Measurements from ENCODE around the gene FAM210A.
A peak's percentile ranks its signal among the peaks of the same experiment; 100 is the strongest.
"Not testable (repeated sequence)": the region's sequence is repeated elsewhere in the genome, so short reads cannot be mapped to it uniquely, and the experiment has no call there.

FAM210A gene

GRCh38 chr18:13726232-13726971 lies at the start of gene FAM210A, which contains the start of gene RNMT:
TSS of gene FAM210A (minus strand) at chr18:13726558. CDS start at chr18:13682077, 44,481 bp downstream.
TSS of gene RNMT (plus strand) at chr18:13726673. CDS start at chr18:13731518, 4,845 bp downstream.
- peaks cover 70% of the 10 kb centered on the region for H3K4me1 Mint-ChIP-seq (ENCODE audit: low read depth)
- no peaks in the 10 kb centered on the region for H3K27me3 Mint-ChIP-seq
- no peaks in the 10 kb centered on the region for H3K9me3 Mint-ChIP-seq (ENCODE audit: low read depth)
- H3K36me3 Mint-ChIP-seq, result peaks cover 6% of the 10 kb centered on the region
- H3K27ac Mint-ChIP-seq, result peak within 1 kb of the TSS; percentile 90
- peak within 1 kb of the TSS; percentile 97 for H3K4me3 Mint-ChIP-seq

- peaks cover 8% of the 10 kb centered on the region for H3K27me3 Mint-ChIP-seq
- H3K36me3 Mint-ChIP-seq, result peaks cover 6% of the 10 kb centered on the region
- no peaks in the 10 kb centered on the region for H3K4me1 Mint-ChIP-seq (ENCODE audit: low read depth)
- no peak overlapping the region for H3K4me3 Mint-ChIP-seq
- no peak overlapping the region for H3K27ac Mint-ChIP-seq
- H3K9me3 Mint-ChIP-seq (ENCODE audit: low read depth), result peaks cover under 1% of the 10 kb centered on the region
Measured at GRCh38 chr18:13775058-13775457, 48.7 kb upstream of the FAM210A start.

- H3K27ac Mint-ChIP-seq, result no peak overlapping the region
- H3K9me3 Mint-ChIP-seq (ENCODE audit: low read depth), result peaks cover 22% of the 10 kb centered on the region
- H3K4me3 Mint-ChIP-seq, result no peak overlapping the region
- H3K36me3 Mint-ChIP-seq, result peaks cover 47% of the 10 kb centered on the region
- no peaks in the 10 kb centered on the region for H3K27me3 Mint-ChIP-seq
- no peaks in the 10 kb centered on the region for H3K4me1 Mint-ChIP-seq (ENCODE audit: low read depth)
Measured at GRCh38 chr18:13762690-13763439, 36.5 kb upstream of the FAM210A start.

- H3K36me3 Mint-ChIP-seq, result peaks cover 64% of the 10 kb centered on the region
- no peaks in the 10 kb centered on the region for H3K27me3 Mint-ChIP-seq
- no peak overlapping the region for H3K27ac Mint-ChIP-seq
- H3K9me3 Mint-ChIP-seq (ENCODE audit: low read depth), result peaks cover 8% of the 10 kb centered on the region
- H3K4me3 Mint-ChIP-seq, result no peak overlapping the region
- H3K4me1 Mint-ChIP-seq (ENCODE audit: low read depth), result no peaks in the 10 kb centered on the region
Measured at GRCh38 chr18:13760047-13760446, 33.7 kb upstream of the FAM210A start.

- no peak overlapping the region for H3K27ac Mint-ChIP-seq
- H3K4me3 Mint-ChIP-seq, result no peak overlapping the region
- no peaks in the 10 kb centered on the region for H3K27me3 Mint-ChIP-seq
- peaks cover 65% of the 10 kb centered on the region for H3K36me3 Mint-ChIP-seq
- no peaks in the 10 kb centered on the region for H3K4me1 Mint-ChIP-seq (ENCODE audit: low read depth)
- peaks cover 1% of the 10 kb centered on the region for H3K9me3 Mint-ChIP-seq (ENCODE audit: low read depth)
Measured at GRCh38 chr18:13758622-13759021, 32.3 kb upstream of the FAM210A start.

GRCh38 chr18:13756671-13757070 lies 30.3 kb upstream of the FAM210A start:
- H3K9me3 Mint-ChIP-seq (ENCODE audit: low read depth), result no peaks in the 10 kb centered on the region
- H3K27me3 Mint-ChIP-seq, result no peaks in the 10 kb centered on the region
- no peaks in the 10 kb centered on the region for H3K4me1 Mint-ChIP-seq (ENCODE audit: low read depth)
- peaks cover 52% of the 10 kb centered on the region for H3K36me3 Mint-ChIP-seq
- no peak overlapping the region for H3K4me3 Mint-ChIP-seq
- no peak overlapping the region for H3K27ac Mint-ChIP-seq

- Mint-ChIP-seq H3K4me3 (no peak overlapping the region), H3K27ac (no peak overlapping the region), H3K9me3 (ENCODE audit: low read depth) (no peaks in the 10 kb centered on the region), H3K27me3 (no peaks in the 10 kb centered on the region), H3K36me3 (peaks cover 54% of the 10 kb centered on the region), H3K4me1 (ENCODE audit: low read depth) (no peaks in the 10 kb centered on the region)
Measured at GRCh38 chr18:13756261-13756660, 29.9 kb upstream of the FAM210A start.

- H3K4me3 Mint-ChIP-seq; H3K4me1 Mint-ChIP-seq (ENCODE audit: low read depth); H3K9me3 Mint-ChIP-seq (ENCODE audit: low read depth); H3K27me3 Mint-ChIP-seq; H3K27ac Mint-ChIP-seq: not testable (repeated sequence)
- peaks cover 52% of the 10 kb centered on the region for H3K36me3 Mint-ChIP-seq
Measured at GRCh38 chr18:13751599-13751998, 25.2 kb upstream of the FAM210A start.

GRCh38 chr18:13746633-13747032 lies 20.3 kb upstream of the FAM210A start:
- no peak overlapping the region for H3K4me3 Mint-ChIP-seq
- H3K27me3 Mint-ChIP-seq, result no peaks in the 10 kb centered on the region
- peaks cover 39% of the 10 kb centered on the region for H3K36me3 Mint-ChIP-seq
- H3K27ac Mint-ChIP-seq, result no peak overlapping the region
- no peaks in the 10 kb centered on the region for H3K4me1 Mint-ChIP-seq (ENCODE audit: low read depth)
- no peaks in the 10 kb centered on the region for H3K9me3 Mint-ChIP-seq (ENCODE audit: low read depth)

GRCh38 chr18:13745696-13746095 lies 19.3 kb upstream of the FAM210A start:
- no peaks in the 10 kb centered on the region for H3K4me1 Mint-ChIP-seq (ENCODE audit: low read depth)
- H3K27me3 Mint-ChIP-seq, result no peaks in the 10 kb centered on the region
- H3K9me3 Mint-ChIP-seq (ENCODE audit: low read depth), result no peaks in the 10 kb centered on the region
- H3K27ac Mint-ChIP-seq, result no peak overlapping the region
- H3K36me3 Mint-ChIP-seq, result peaks cover 35% of the 10 kb centered on the region
- no peak overlapping the region for H3K4me3 Mint-ChIP-seq

GRCh38 chr18:13735681-13736080 lies 9.3 kb upstream of the FAM210A start:
- H3K4me3 Mint-ChIP-seq, result no peak overlapping the region
- no peaks in the 10 kb centered on the region for H3K9me3 Mint-ChIP-seq (ENCODE audit: low read depth)
- H3K27ac Mint-ChIP-seq, result no peak overlapping the region
- H3K36me3 Mint-ChIP-seq, result peaks cover 20% of the 10 kb centered on the region
- no peaks in the 10 kb centered on the region for H3K27me3 Mint-ChIP-seq
- H3K4me1 Mint-ChIP-seq (ENCODE audit: low read depth), result peaks cover 18% of the 10 kb centered on the region

GRCh38 chr18:13730481-13730880 lies 4.1 kb upstream of the FAM210A start:
- Mint-ChIP-seq H3K27ac (no peak overlapping the region), H3K9me3 (ENCODE audit: low read depth) (no peaks in the 10 kb centered on the region), H3K27me3 (no peaks in the 10 kb centered on the region), H3K4me1 (ENCODE audit: low read depth) (peaks cover 56% of the 10 kb centered on the region), H3K36me3 (peaks cover 15% of the 10 kb centered on the region), H3K4me3 (no peak overlapping the region)

- H3K4me3 Mint-ChIP-seq, result peak overlapping the region; percentile 97
- peaks cover 6% of the 10 kb centered on the region for H3K36me3 Mint-ChIP-seq
- peak overlapping the region; percentile 90 for H3K27ac Mint-ChIP-seq
- H3K27me3 Mint-ChIP-seq, result no peaks in the 10 kb centered on the region
- H3K9me3 Mint-ChIP-seq (ENCODE audit: low read depth), result no peaks in the 10 kb centered on the region
- peaks cover 73% of the 10 kb centered on the region for H3K4me1 Mint-ChIP-seq (ENCODE audit: low read depth)
Measured at GRCh38 chr18:13726972-13727331, 594 bp upstream of the FAM210A start.

- Mint-ChIP-seq H3K4me3 (peak overlapping the region; percentile 97), H3K36me3 (peaks cover 9% of the 10 kb centered on the region), H3K4me1 (ENCODE audit: low read depth) (peaks cover 69% of the 10 kb centered on the region), H3K9me3 (ENCODE audit: low read depth) (no peaks in the 10 kb centered on the region), H3K27me3 (no peaks in the 10 kb centered on the region), H3K27ac (peak overlapping the region; percentile 81)
Measured at GRCh38 chr18:13725566-13726231, 659 bp downstream of the FAM210A start.

- Mint-ChIP-seq H3K27ac (no peak overlapping the region), H3K9me3 (ENCODE audit: low read depth) (no peaks in the 10 kb centered on the region), H3K4me3 (no peak overlapping the region), H3K36me3 (peaks cover 7% of the 10 kb centered on the region), H3K27me3 (no peaks in the 10 kb centered on the region), H3K4me1 (ENCODE audit: low read depth) (peaks cover 48% of the 10 kb centered on the region)
Measured at GRCh38 chr18:13720847-13721246, 5.5 kb downstream of the FAM210A start.
